ENCODE data around the gene MRPL1. TPM values are rescaled to one million over a fixed set of nuclear protein-coding genes. Genes with fewer than 3 reads are reported as not detected.

MRPL1 gene
- total and polyA plus RNA-seq, 2 of the 13 experiments (the other 11 are each of a cell fraction or from before 2014, with no cell fraction given), result 23.3 to 61.5 TPM

DNA sequence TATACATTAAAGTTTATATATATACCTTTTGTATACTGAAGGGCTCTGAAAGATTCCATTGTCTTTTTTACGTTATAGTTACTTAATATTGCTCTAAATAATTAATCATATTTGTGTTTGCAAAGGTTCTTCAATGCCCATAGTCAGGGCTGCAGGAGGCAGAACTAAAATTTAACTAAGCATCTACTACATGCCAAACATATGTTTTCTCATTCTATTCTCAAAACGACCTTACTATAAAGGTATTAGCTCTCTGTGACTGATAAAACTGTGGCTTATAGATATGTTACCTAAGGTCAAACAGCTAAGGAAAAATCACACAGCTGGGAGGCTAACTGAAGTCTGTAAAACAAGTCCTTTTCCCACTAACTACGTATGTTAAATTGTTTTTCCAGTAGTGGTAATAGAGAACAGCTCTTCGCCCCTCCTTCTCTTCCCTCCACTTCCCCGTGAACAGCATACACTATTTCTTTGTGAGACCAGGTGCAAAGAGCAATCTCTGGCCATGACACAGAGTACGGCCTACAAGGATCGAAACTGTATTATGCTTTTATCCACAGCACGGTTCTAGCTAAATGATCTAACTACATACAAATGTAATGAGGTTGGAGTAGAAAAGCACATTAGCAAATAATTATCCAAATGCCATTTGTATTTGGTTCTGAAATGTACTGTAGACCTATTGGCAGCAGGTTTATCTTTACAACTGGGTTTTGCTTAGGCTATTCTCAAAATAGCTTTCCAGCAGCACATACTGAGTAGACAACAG, 45.1 kb upstream of the MRPL1 start (continued):
- TF ChIP-seq TBX2 (CRISPR knock-in tag; IDR thresholded peaks at IDR 0.05; ENCODE audit: borderline replicate concordance) (no peak; the same call in 1 of the 2 replicates), ZSCAN25 (CRISPR knock-in tag; IDR thresholded peaks at IDR 0.05) (peak; percentile 53; the same call in 1 of the 2 replicates), DPF2 (CRISPR knock-in tag; IDR thresholded peaks at IDR 0.05; ENCODE audit: borderline replicate concordance, low read depth) (0 out of 2 replicates have a peak, but pooled peaks have one; percentile 43), ZFP36L2 (CRISPR knock-in tag; IDR thresholded peaks at IDR 0.05) (0 out of 2 replicates have a peak, but pooled peaks have one; percentile 61), MLLT10 (CRISPR knock-in tag; IDR thresholded peaks at IDR 0.05) (no peak), IKZF1 (IDR thresholded peaks at IDR 0.05) (no peak), REL (CRISPR knock-in tag; conservative IDR thresholded peaks at IDR 0.05) (no peak), MIER2 (CRISPR knock-in tag; IDR thresholded peaks at IDR 0.05) (no peak), CREM (IDR thresholded peaks at IDR 0.05) (no peak), CREM (CRISPR knock-in tag; IDR thresholded peaks at IDR 0.05) (no peak), ZNF629 (CRISPR knock-in tag; conservative IDR thresholded peaks at IDR 0.05) (peak; percentile 6; the same call in 1 of the 2 replicates), ZNF558 (CRISPR knock-in tag; IDR thresholded peaks at IDR 0.05; ENCODE audit: borderline replicate concordance) (no peak), CHD2 (IDR thresholded peaks at IDR 0.05; ENCODE audit: low read depth, low read length) (no peak), HOXA5 (CRISPR knock-in tag; IDR thresholded peaks at IDR 0.05) (no peak), ZZZ3 (CRISPR knock-in tag; IDR thresholded peaks at IDR 0.05; ENCODE audit: borderline replicate concordance) (no peak), PAWR (CRISPR knock-in tag; IDR thresholded peaks at IDR 0.05; ENCODE audit: borderline replicate concordance) (no peak), ELF1 (CRISPR knock-in tag; IDR thresholded peaks at IDR 0.05) (no peak)
- TF ChIP-seq, protein P1, sequence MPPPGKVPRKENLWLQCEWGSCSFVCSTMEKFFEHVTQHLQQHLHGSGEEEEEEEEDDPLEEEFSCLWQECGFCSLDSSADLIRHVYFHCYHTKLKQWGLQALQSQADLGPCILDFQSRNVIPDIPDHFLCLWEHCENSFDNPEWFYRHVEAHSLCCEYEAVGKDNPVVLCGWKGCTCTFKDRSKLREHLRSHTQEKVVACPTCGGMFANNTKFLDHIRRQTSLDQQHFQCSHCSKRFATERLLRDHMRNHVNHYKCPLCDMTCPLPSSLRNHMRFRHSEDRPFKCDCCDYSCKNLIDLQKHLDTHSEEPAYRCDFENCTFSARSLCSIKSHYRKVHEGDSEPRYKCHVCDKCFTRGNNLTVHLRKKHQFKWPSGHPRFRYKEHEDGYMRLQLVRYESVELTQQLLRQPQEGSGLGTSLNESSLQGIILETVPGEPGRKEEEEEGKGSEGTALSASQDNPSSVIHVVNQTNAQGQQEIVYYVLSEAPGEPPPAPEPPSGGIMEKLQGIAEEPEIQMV (CRISPR knock-in tag; IDR thresholded peaks at IDR 0.05; ENCODE audit: low read depth), result no peak
- TF ChIP-seq, protein P2, sequence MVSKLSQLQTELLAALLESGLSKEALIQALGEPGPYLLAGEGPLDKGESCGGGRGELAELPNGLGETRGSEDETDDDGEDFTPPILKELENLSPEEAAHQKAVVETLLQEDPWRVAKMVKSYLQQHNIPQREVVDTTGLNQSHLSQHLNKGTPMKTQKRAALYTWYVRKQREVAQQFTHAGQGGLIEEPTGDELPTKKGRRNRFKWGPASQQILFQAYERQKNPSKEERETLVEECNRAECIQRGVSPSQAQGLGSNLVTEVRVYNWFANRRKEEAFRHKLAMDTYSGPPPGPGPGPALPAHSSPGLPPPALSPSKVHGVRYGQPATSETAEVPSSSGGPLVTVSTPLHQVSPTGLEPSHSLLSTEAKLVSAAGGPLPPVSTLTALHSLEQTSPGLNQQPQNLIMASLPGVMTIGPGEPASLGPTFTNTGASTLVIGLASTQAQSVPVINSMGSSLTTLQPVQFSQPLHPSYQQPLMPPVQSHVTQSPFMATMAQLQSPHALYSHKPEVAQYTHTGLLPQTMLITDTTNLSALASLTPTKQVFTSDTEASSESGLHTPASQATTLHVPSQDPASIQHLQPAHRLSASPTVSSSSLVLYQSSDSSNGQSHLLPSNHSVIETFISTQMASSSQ (IDR thresholded peaks at IDR 0.05; ENCODE audit: low read depth), result peak; percentile 10; the same call in 1 of the 2 replicates
- TF ChIP-seq, protein P2 (CRISPR knock-in tag; IDR thresholded peaks at IDR 0.05; ENCODE audit: borderline replicate concordance), result no peak
